ENCODE results near the gene SNF8. TPM values are rescaled to one million over a fixed set of nuclear protein-coding genes. Genes with fewer than 3 reads are reported as not detected.

SNF8 gene
- total and polyA plus RNA-seq, 9 of the 15 experiments (the other 6 are each of a cell fraction or from before 2014, with no cell fraction given) = 6.9 to 149 (median 117) TPM

- TF ChIP-seq ZNF318 (IDR thresholded peaks at IDR 0.05; ENCODE audit: borderline replicate concordance in 1 of 2, low read depth in 1 of 2) = no peak
- TF ChIP-seq ZNF778 (CRISPR knock-in tag; IDR thresholded peaks at IDR 0.05) = no peak
- no peak for TF ChIP-seq NBN (IDR thresholded peaks at IDR 0.05; ENCODE audit: low read depth)
- no peak for TF ChIP-seq CHD2 (IDR thresholded peaks at IDR 0.05; ENCODE audit: low read depth, low read length)
- TF ChIP-seq FOXM1 (IDR thresholded peaks at IDR 0.05; ENCODE audit: low read depth) = no peak
- TF ChIP-seq FOXM1 (CRISPR knock-in tag; IDR thresholded peaks at IDR 0.05; ENCODE audit: low read depth) = no peak
- TF ChIP-seq NONO (IDR thresholded peaks at IDR 0.05; ENCODE audit: low read depth in 2 of 2, low read length in 1 of 2) = no peak
- no peak for TF ChIP-seq JUND (IDR thresholded peaks at IDR 0.05; ENCODE audit: borderline replicate concordance, low read depth, low read length)
- no peak for TF ChIP-seq JUND (tag; IDR thresholded peaks at IDR 0.05; ENCODE audit: borderline replicate concordance, low read depth, low read length)
- peak; percentile 52 for TF ChIP-seq PCBP2 (IDR thresholded peaks at IDR 0.05; ENCODE audit: low read depth, low read length, poor library complexity, severe bottlenecking)
- no peak for TF ChIP-seq ZNF3 (CRISPR knock-in tag; IDR thresholded peaks at IDR 0.05)
- no peak for TF ChIP-seq MYBL2 (IDR thresholded peaks at IDR 0.05; ENCODE audit: low read depth)
- TF ChIP-seq MYBL2 (CRISPR knock-in tag; IDR thresholded peaks at IDR 0.05; ENCODE audit: borderline replicate concordance) = no peak
- no peak for TF ChIP-seq HOMEZ (CRISPR knock-in tag; IDR thresholded peaks at IDR 0.05)
- TF ChIP-seq ZNF644 (tag; IDR thresholded peaks at IDR 0.05; ENCODE audit: low read depth) = no peak
- TF ChIP-seq FOXA1 (IDR thresholded peaks at IDR 0.05; ENCODE audit: borderline replicate concordance) = no peak
- TF ChIP-seq ZEB2 (IDR thresholded peaks at IDR 0.05) = no peak
- TF ChIP-seq SP1 (CRISPR knock-in tag; IDR thresholded peaks at IDR 0.05) = no peak
Observed at GRCh38 chr17:48990882-48991357, 46.3 kb upstream of the SNF8 start (continued).
